Midbrain (tissue), 1 donor: ENCODE data around the gene RAB11FIP2.

ENCODE experiments used
- DNase-seq: peaks from one replicate; lab custom pipeline; 2025; lab: John Stamatoyannopoulos, UW

RAB11FIP2 gene

GRCh38 chr10:118034791-118035261 is 11.9 kb downstream of the RAB11FIP2 start:
- DNase-seq, result no peak

GRCh38 chr10:118033905-118034304 is 12.8 kb downstream of the RAB11FIP2 start:
- DNase-seq, result no peak

- DNase-seq, result no peak
Observed at GRCh38 chr10:118032564-118032963, 14.2 kb downstream of the RAB11FIP2 start.

- DNase-seq, result no peak
Observed at GRCh38 chr10:118031351-118032075, 15.2 kb downstream of the RAB11FIP2 start.

GRCh38 chr10:118028619-118029018 is 18.1 kb downstream of the RAB11FIP2 start:
- DNase-seq, result no peak

- DNase-seq, result peak; percentile 52
Observed at GRCh38 chr10:118027397-118027796, 19.3 kb downstream of the RAB11FIP2 start.

GRCh38 chr10:118026936-118027335 is 19.8 kb downstream of the RAB11FIP2 start:
- no peak for DNase-seq

- no peak for DNase-seq
Observed at GRCh38 chr10:118020365-118020764, 26.4 kb downstream of the RAB11FIP2 start.

GRCh38 chr10:118017850-118018249 is 28.9 kb downstream of the RAB11FIP2 start:
- DNase-seq, result no peak

GRCh38 chr10:118017071-118017740 is 29.5 kb downstream of the RAB11FIP2 start:
- DNase-seq, result no peak

GRCh38 chr10:118012952-118013525 is 33.7 kb downstream of the RAB11FIP2 start:
- DNase-seq, result no peak

GRCh38 chr10:118007773-118008172 is 39.0 kb downstream of the RAB11FIP2 start:
- no peak for DNase-seq

GRCh38 chr10:118003126-118003525 is 43.6 kb downstream of the RAB11FIP2 start:
- DNase-seq, result no peak

- DNase-seq, result no peak
Observed at GRCh38 chr10:118002581-118002980, 44.2 kb downstream of the RAB11FIP2 start.

GRCh38 chr10:117997673-117998072 is 49.1 kb downstream of the RAB11FIP2 start:
- DNase-seq, result no peak

- no peak for DNase-seq
Observed at GRCh38 chr10:117996709-117997108, 50.0 kb downstream of the RAB11FIP2 start.

- DNase-seq, result no peak
Observed at GRCh38 chr10:117994771-117995170, 52.0 kb downstream of the RAB11FIP2 start.

- no peak for DNase-seq
Observed at GRCh38 chr10:117993166-117993565, 53.6 kb downstream of the RAB11FIP2 start.

- DNase-seq, result no peak
Observed at GRCh38 chr10:117991701-117992100, 55.0 kb downstream of the RAB11FIP2 start.

- DNase-seq, result no peak
Observed at GRCh38 chr10:117989962-117990361, 56.8 kb downstream of the RAB11FIP2 start.

GRCh38 chr10:117988814-117989213 is 57.9 kb downstream of the RAB11FIP2 start:
- no peak for DNase-seq

- DNase-seq, result no peak
Observed at GRCh38 chr10:117987244-117987909, 59.4 kb downstream of the RAB11FIP2 start.
